DOHH2 (cell line): Measurements from ENCODE around the gene ERGIC2.
A peak's percentile ranks its signal among the peaks of the same experiment; 100 is the strongest.

Experiments used
- H3F3A ChIP-seq: fragments of 200-600 bp; sonication (generic), shearing (Covaris generic); 2 replicates; pipeline ENCODE4 v1.6.0; 2016; ENCODE audit warnings: antibody characterized with exemption, mild to moderate bottlenecking; ENCODE audit not compliant: control insufficient read depth, insufficient read depth
- H3K27ac ChIP-seq: fragments of 200-600 bp; sonication (generic); 2 replicates; pipeline ENCODE4 v1.5.1; 2014; ENCODE audit warnings: low read depth, mild to moderate bottlenecking, low read length, moderate library complexity
- H3K27me3 ChIP-seq: fragments of 200-600 bp; sonication (generic); 2 replicates; pipeline ENCODE4 v1.6.1; 2014; ENCODE audit warnings: mild to moderate bottlenecking, low read length, mixed read lengths; ENCODE audit not compliant: control insufficient read depth
- H3K36me3 ChIP-seq: fragments of 200-600 bp; sonication (generic); 2 replicates; pipeline ENCODE4 v1.6.1; 2014; ENCODE audit warnings: mild to moderate bottlenecking, low read length, moderate library complexity, mixed read lengths; ENCODE audit not compliant: control insufficient read depth
- H3K4me1 ChIP-seq: fragments of 200-600 bp; sonication (generic); 2 replicates; pipeline ENCODE4 v1.6.1; 2014; ENCODE audit warnings: mild to moderate bottlenecking, low read length, mixed read lengths; ENCODE audit not compliant: control insufficient read depth
- H3K4me2 ChIP-seq: fragments of 200-600 bp; sonication (generic); 2 replicates; pipeline ENCODE4 v1.6.0; 2014; ENCODE audit warnings: mild to moderate bottlenecking, low read length, moderate library complexity
- H3K4me3 ChIP-seq: fragments of 200-600 bp; sonication (generic); 2 replicates; pipeline ENCODE4 v1.5.1; 2014; ENCODE audit warnings: mild to moderate bottlenecking, low read length, mixed read lengths
- H3K79me2 ChIP-seq: fragments of 200-600 bp; sonication (generic); 2 replicates; pipeline ENCODE4 v1.6.1; 2014; ENCODE audit warnings: mild to moderate bottlenecking, low read length, mixed read lengths; ENCODE audit not compliant: control insufficient read depth
- H3K9me2 ChIP-seq: fragments of 200-600 bp; sonication (generic); replicated peaks from 2 replicates; pipeline ENCODE4 v1.6.1; 2014; ENCODE audit warnings: mild to moderate bottlenecking, low read length, mixed read lengths; ENCODE audit not compliant: control insufficient read depth
- H3K9me3 ChIP-seq: fragments of 200-600 bp; sonication (generic); 2 replicates; pipeline ENCODE4 v1.6.1; 2014; ENCODE audit warnings: antibody characterized with exemption, low read length, mixed read lengths; ENCODE audit not compliant: control insufficient read depth, insufficient read depth
- H4K20me1 ChIP-seq: fragments of 200-600 bp; sonication (generic); 2 replicates; pipeline ENCODE4 v1.6.0; 2014; ENCODE audit warnings: low read depth, mild to moderate bottlenecking, antibody characterized with exemption, low read length, moderate library complexity; ENCODE audit not compliant: control insufficient read depth, insufficient read depth
- CTCF ChIP-seq: fragments of 200-600 bp; sonication (generic); IDR thresholded peaks from one replicate; pipeline ENCODE4 v1.5.1; 2014; ENCODE audit warnings: antibody characterized with exemption, mild to moderate bottlenecking, low read depth, low read length; ENCODE audit not compliant: poor library complexity, severe bottlenecking
- EZH2phosphoT487 ChIP-seq: fragments of 200-600 bp; sonication (generic); IDR thresholded peaks from 2 replicates; pipeline ENCODE4 v1.6.1; 2017; ENCODE audit warnings: borderline replicate concordance, mild to moderate bottlenecking, antibody characterized with exemption, low read length, moderate library complexity, mixed read lengths

Gene ERGIC2

GRCh38 chr12:29322157-29322556 lies 58.8 kb downstream of the ERGIC2 start:
- Histone ChIP-seq H3F3A (no peaks in the 10 kb centered on the region), H4K20me1 (no peaks in the 10 kb centered on the region), H3K27ac (no peak overlapping the region), H3K4me3 (no peak overlapping the region), H3K4me1 (peaks cover 12% of the 10 kb centered on the region), H3K4me2 (no peak overlapping the region), H3K27me3 (no peaks in the 10 kb centered on the region), H3K36me3 (no peaks in the 10 kb centered on the region), H3K9me3 (no peaks in the 10 kb centered on the region), H3K79me2 (no peaks in the 10 kb centered on the region), H3K9me2 (no peaks in the 10 kb centered on the region)
- TF ChIP-seq CTCF, result no peak
- TF ChIP-seq EZH2phosphoT487, result no peak

- Histone ChIP-seq H3K36me3 (no peaks in the 10 kb centered on the region), H3K27ac (no peak overlapping the region), H3K79me2 (no peaks in the 10 kb centered on the region), H3K27me3 (no peaks in the 10 kb centered on the region), H3K4me1 (peaks cover 12% of the 10 kb centered on the region), H4K20me1 (no peaks in the 10 kb centered on the region), H3K4me2 (no peak overlapping the region), H3K9me2 (no peaks in the 10 kb centered on the region), H3F3A (no peaks in the 10 kb centered on the region), H3K9me3 (no peaks in the 10 kb centered on the region), H3K4me3 (no peak overlapping the region)
- no peak for TF ChIP-seq EZH2phosphoT487
- TF ChIP-seq CTCF, result no peak
These were observed 60.5 kb downstream of the ERGIC2 start for GRCh38 chr12:29320295-29321085.

GRCh38 chr12:29317556-29318363 lies 63.2 kb downstream of the ERGIC2 start:
- Histone ChIP-seq H3F3A (no peaks in the 10 kb centered on the region), H3K9me3 (no peaks in the 10 kb centered on the region), H4K20me1 (no peaks in the 10 kb centered on the region), H3K4me2 (peak overlapping the region; percentile 22), H3K4me3 (peak overlapping the region; percentile 6; the same call in 1 of the 2 replicates), H3K27me3 (no peaks in the 10 kb centered on the region), H3K4me1 (peaks cover 12% of the 10 kb centered on the region), H3K27ac (no peak overlapping the region), H3K9me2 (no peaks in the 10 kb centered on the region), H3K36me3 (no peaks in the 10 kb centered on the region), H3K79me2 (no peaks in the 10 kb centered on the region)
- TF ChIP-seq EZH2phosphoT487 (no peak), CTCF (peak; percentile 92)
